Left renal pelvis (tissue), 4 donors: ENCODE data around the gene NADK2. TPM values are rescaled to one million over a fixed set of nuclear protein-coding genes. Genes with fewer than 3 reads are reported as not detected.
A peak's percentile ranks its signal among the peaks of the same experiment; 100 is the strongest.
"Not testable (repeated sequence)": the region's sequence is repeated elsewhere in the genome, so short reads cannot be mapped to it uniquely, and the experiment has no call there.

Experiments used
- DNase-seq, 4 donors: peaks; one replicate each; pipeline ENCODE4 v3.0.0-alpha.2; 2013; ENCODE audit warnings: low read depth in 4 of 4, low spot score in 3 of 4
- polyA plus RNA-seq, 4 donors: library from polyadenylated mRNA; unstranded; fragments of 120-200 nt; gene quantifications; one replicate each; pipeline ENCODE4 v1.2.1, GENCODE V29; 2013; ENCODE audit not compliant: insufficient read length in 4 of 4

The NADK2 gene
- polyA plus RNA-seq, result 10 to 100 TPM; 44.0 to 57.1 (median 49.9) TPM

DNA sequence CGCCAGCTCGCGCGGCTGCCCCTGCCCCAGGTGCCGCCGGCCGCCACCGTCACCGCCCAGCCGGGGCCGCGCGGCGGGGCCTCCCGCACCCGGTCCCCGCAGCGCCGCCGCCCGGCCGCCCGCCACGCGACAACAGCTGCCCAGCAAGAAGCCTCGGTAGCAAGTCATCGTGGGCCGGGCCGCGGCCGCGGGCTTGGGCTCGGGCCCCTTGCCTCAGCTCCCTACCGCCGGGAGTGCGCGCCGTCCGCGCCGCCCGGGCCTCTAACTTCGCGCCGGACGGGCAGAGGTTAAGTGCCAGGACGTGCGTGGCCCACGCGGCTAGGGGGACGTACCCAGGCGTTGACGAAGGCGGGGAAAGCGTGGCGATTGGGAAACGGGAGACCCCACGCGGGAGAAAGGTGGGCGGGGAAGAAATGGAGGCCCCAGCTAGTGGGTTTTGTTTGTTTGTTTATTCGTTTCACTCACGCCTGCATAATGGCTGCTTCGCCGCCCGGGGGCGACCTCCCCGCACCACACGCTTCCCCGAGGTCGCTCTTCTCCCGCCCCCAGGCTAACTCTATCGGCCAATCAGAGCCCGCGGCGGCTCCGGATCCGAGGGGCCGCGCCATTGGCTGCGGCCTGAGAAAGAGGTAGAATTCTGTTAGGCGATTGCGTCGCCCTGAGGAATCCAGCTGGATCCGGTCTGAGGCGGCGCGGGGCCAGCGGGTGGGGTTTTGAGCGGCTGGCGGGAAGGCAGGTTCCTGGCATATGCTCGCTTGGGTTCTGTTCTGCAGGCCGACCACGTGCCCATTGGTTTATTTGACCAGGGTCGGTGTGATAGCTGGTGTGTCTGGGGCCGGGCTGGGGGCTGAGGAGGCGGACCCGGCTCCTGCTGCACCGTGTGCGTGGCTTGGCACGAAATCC, at the start of gene NADK2:
NADK2 (minus strand) TSS at position 295 of the 903 bp plus-strand sequence; CDS start at position 168, 127 bp downstream.
- peak; percentile 92 to 96 (median 95) for DNase-seq

DNA sequence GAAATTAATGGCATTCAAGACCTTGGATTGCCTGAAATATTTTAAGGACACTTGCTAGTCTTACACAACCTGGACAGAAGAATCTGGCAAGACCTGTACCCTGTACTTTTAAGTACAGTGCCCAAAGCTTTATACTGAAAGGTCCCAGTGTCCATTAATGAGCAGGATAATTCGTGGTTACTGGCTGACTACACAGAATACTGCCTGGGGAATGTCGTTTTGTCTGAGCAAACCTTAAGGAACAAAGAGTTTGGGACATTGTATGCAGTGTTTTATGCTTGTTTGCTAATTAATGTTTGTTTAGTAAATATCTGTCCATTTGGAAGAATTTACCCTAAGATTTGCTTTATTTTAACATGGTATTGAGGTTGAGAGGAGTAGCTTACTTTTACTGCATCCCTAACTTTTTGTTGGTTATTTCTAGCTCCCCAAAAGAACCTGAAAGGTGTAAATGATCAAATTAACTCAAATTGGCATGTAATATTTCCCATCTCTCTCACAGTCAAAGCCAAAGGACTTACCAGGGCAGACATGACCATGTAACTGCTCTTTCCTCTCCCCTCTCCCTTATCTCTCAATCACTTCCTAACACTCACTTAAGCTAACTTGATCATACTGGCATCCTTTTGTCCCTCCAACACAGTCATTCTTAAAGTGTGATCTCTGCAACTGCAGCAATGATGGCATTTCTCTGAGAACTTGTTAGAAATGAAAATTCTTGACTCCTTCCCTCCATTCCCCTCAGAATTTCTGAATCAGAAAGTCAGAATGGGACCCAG, 44.3 kb upstream of the NADK2 start:
- no peak for DNase-seq

DNA sequence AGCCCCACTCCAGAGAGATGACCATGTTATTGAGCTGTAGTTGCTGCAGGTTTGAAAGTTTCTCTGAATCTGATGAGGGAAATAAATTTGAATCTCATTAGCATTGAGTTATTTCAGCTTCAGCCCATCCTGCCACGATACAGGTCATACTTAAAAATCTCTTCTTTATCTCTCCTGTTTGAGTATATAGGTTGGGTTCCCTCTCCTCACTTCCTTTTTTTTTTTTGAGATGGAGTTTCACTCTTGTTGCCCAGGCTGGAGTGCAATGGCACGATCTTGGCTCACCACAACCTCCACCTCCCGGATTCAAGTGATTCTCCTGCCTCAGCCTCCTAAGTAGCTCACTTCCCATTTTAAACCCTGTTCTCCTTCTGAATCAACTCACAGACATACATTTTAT, 42.0 kb upstream of the NADK2 start:
- not testable (repeated sequence) for DNase-seq

DNA sequence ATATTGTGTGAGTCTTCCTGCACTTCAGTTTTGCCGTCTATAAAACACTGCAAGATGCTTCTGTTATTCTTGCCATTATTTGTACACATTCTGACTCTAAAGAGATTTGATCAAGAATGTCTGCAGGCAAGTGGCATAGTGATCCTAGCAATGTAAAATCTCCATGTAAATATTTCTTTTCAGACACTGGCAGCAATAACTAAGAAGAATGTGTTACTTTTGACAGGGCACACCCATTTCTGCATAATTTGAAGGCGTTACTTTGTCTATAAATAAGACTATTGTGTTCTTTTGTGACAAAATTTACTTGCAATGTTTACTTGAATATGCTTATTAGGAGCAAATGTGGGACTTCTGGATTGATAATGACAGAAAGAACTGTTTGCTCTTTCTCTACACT, 39.9 kb upstream of the NADK2 start:
- no peak for DNase-seq

DNA sequence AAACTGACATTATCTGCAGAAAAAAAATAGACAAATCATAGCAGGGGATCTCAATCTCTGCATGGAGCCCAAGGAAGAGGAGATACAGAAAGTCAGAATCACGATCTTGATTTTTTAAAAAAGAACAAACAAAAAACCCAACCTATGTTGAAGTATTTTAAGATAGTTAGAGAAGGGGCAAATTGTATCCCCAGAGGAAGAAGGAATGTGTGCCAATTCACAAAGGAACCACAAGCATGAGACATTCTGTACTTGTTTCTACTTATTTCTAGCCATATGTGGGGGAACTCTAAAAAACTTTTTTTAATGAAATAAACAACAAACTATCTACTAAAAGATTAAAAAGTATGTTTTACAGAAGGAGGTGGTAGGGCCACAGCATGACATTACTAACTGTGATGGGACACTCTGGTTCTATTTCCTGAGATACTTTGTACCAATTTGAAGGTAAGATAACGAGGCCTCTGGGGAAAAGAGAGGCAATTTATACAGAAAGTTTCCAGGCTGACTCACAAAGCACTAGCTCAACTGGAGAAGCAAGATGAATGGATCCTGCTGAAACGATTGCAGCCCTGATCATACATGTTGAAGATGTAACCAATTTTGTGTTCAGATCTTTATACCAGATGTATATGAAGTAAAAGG, 37.5 kb upstream of the NADK2 start:
- no peak for DNase-seq

GRCh38 chr5:36277521-36278176, 35.9 kb upstream of the NADK2 start:
- DNase-seq, result no peak

DNA sequence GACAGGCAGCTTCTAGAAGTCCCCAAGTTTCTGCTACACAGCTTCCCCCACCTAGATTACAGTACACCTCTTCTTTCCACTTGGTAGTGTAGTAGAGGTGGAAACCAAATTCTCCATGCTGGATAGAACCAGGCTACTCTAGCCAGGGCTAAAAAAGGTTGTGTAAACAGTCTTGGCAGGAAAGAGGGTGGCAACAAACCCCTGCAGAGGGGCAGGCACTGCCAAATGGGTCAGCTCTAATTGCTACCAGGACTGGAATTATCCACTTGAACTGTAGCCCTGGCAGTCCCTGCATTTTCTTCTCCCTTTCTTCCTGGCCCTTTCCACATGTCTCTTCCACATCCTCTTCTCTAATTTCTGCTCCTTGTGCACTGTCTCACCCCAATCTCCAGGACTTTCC, 35.1 kb upstream of the NADK2 start:
- DNase-seq, result no peak

DNA sequence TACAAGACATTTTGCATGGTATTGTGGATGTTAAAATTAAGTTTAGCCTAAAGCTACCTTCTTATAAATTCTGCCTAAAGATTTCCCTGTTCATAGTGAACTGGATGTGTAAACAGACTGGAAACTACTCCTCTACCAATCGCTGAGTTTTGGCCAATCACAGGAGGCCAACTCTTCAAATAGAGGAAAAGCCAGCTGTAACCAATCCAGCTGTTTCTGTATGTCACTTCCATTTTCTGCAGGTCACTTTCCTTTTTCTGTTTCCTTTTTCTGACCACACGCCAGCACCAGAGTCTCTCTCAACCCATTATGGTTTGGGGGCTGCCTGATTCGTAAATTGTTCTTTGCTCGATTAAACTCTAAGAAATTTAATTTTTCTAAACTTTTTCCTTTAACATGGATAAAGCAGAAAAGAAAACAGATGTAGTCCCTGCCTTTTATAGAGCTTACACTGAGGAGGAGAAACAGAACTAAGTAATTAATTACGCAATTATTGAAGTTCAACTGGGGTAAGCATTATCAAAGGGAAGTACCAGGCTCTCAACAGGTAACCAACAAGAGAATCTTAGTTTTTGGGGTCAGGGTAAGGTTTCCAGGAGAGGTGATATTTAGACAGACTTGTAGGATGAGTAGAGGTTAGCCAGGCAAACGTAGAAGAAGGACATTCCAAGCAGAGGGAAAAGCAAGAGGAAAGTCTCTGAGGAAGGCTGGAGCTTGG, 32.2 kb upstream of the NADK2 start:
- DNase-seq, result no peak

DNA sequence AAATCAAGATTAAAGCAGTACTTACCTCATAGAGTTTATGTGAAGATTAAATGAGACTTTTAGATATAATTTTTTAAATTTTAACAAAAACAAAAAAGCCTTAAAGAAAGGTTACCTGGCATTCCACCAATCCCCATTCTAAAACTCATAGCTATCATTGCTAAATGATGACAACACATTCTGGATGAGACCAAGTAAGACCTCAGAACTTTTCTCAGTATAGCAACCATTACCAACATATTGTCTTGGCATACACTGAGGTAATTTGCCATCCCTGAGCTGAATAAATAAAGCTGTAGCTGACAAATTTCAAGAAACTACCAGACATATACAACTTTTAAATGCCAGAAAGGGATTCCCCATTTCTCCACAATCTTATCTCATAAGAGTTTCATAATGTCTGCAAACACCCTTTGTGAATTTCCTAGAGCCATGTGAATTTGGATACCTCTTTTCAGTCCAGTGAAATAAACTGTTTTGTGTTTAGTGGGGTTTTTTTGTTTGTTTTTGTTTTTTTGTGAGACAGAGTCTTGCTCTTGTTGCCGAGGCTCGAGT, 30.5 kb upstream of the NADK2 start:
- DNase-seq, result no peak

GRCh38 chr5:36270876-36271575, 29.3 kb upstream of the NADK2 start:
- no peak for DNase-seq

- no peak for DNase-seq
Measured at GRCh38 chr5:36270175-36270574, 28.4 kb upstream of the NADK2 start.

DNA sequence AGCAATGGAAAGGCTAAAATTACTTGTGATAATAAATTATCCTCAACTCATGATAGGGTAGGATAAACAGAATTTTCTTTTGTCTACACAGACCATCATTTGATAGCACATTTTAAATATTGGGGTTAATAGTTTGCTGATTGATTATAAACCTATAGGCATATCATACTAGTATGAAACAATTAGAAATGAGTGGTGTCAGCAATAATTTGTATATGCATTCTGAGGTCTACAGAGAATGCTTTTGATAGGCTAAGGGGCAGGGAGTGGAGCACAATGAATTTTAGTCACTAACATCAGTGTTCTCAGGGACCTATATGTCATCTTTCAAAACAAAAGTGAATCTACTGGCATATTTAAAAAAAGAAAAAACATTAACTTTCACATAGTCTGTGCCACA, 27.8 kb upstream of the NADK2 start:
- no peak for DNase-seq

GRCh38 chr5:36267905-36268304, 26.2 kb upstream of the NADK2 start:
- DNase-seq, result no peak

- no peak for DNase-seq
Measured at GRCh38 chr5:36264202-36264760, 22.6 kb upstream of the NADK2 start.

- no peak for DNase-seq
Measured at GRCh38 chr5:36261186-36261585, 19.5 kb upstream of the NADK2 start.

DNA sequence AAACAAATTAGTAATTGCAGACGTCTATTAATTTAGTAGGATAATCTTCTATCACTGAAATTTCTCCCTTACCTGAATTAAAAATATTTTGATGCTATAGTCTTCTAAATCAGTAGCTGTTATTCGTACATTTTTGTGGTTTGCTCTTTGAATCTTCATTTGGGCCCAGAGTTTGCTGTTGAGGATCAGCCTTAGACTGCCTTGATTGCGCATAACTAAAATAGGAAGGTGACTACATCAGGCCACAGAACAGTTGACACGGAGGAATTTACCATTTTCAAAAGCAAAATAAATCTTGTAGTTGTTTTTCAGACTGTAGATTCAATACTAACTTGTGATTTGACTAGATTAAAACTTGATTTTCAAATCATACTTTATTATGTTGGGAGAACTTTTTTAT, 11.8 kb upstream of the NADK2 start:
- no peak for DNase-seq

- no peak for DNase-seq
Measured at GRCh38 chr5:36252722-36253365, 11.1 kb upstream of the NADK2 start.

DNA sequence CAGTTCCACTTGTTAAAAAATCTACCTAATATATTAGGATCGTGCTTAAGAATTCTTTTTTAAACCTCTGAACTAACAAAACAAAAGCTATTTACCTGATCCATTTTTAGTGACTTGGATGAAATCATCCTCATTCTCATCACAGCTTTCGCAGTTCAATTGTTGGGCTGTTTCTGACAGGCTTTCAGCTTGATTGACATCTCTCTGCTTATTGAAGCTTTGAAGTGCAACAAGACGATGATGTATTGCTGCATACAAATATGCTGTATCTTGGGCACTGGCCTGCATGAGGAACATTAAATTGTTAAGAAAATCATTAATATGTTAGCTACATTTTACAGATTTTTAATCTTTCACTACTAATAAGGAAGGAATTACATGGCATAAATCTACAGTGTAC, 9.5 kb upstream of the NADK2 start:
- no peak for DNase-seq
